Measurements from ENCODE around the gene COA1.

Gene COA1

GRCh38 chr7:43642897-43643630, 86.3 kb downstream of the COA1 start:
- no peak overlapping the region for H3K4me3 ChIP-seq (ENCODE audit: control insufficient read depth, low read depth, low read length)
- TF ChIP-seq, protein P1, sequence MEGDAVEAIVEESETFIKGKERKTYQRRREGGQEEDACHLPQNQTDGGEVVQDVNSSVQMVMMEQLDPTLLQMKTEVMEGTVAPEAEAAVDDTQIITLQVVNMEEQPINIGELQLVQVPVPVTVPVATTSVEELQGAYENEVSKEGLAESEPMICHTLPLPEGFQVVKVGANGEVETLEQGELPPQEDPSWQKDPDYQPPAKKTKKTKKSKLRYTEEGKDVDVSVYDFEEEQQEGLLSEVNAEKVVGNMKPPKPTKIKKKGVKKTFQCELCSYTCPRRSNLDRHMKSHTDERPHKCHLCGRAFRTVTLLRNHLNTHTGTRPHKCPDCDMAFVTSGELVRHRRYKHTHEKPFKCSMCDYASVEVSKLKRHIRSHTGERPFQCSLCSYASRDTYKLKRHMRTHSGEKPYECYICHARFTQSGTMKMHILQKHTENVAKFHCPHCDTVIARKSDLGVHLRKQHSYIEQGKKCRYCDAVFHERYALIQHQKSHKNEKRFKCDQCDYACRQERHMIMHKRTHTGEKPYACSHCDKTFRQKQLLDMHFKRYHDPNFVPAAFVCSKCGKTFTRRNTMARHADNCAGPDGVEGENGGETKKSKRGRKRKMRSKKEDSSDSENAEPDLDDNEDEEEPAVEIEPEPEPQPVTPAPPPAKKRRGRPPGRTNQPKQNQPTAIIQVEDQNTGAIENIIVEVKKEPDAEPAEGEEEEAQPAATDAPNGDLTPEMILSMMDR (conservative IDR thresholded peaks at IDR 0.05; ENCODE audit: control insufficient read depth, insufficient read depth, low read depth, low read length) = no peak

DNA sequence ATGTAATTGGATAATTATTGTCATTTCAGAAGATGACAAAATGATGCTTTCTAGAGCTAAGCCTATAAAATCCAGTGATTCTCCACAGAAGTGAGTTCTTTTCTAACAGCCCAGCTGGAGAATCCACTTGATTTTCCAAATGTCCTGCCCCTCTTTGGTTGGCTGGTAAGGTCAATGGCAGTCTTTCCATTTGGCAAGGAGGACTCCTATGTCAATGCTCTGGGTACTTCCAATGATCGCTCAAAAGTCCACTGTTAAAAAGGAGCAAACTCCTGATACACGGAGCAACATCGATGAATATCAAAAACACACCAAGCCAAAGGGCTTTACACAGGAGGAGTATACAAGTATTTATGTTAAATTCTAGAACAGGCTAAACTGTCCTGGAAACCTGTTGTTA, 88.6 kb downstream of the COA1 start:
- TF ChIP-seq, protein P1 (conservative IDR thresholded peaks at IDR 0.05; ENCODE audit: control insufficient read depth, insufficient read depth, low read depth, low read length) = no peak
- DNase-seq (ENCODE audit: low read depth) = no peak
- no peak overlapping the region for H3K4me3 ChIP-seq (ENCODE audit: control insufficient read depth, low read depth, low read length)

More at GRCh38 chr7:43642897-43643630, 86.3 kb downstream of the COA1 start:
- no peak for DNase-seq (ENCODE audit: low read depth)

- no peak overlapping the region for H3K4me3 ChIP-seq (ENCODE audit: control insufficient read depth, low read depth, low read length)
- peak; percentile 84 for DNase-seq (ENCODE audit: low read depth)
- TF ChIP-seq, protein P1 (conservative IDR thresholded peaks at IDR 0.05; ENCODE audit: control insufficient read depth, insufficient read depth, low read depth, low read length) = no peak
Observed at GRCh38 chr7:43639858-43640491, 89.3 kb downstream of the COA1 start.

- no peak overlapping the region for H3K4me3 ChIP-seq (ENCODE audit: control insufficient read depth, low read depth, low read length)
- peak; percentile 58 for DNase-seq (ENCODE audit: low read depth)
- TF ChIP-seq, protein P1 (conservative IDR thresholded peaks at IDR 0.05; ENCODE audit: control insufficient read depth, insufficient read depth, low read depth, low read length) = no peak
Observed at GRCh38 chr7:43637114-43637806, 92.1 kb downstream of the COA1 start.

- peak; percentile 55 for DNase-seq (ENCODE audit: low read depth)
- TF ChIP-seq, protein P1 (conservative IDR thresholded peaks at IDR 0.05; ENCODE audit: control insufficient read depth, insufficient read depth, low read depth, low read length) = no peak
- no peak overlapping the region for H3K4me3 ChIP-seq (ENCODE audit: control insufficient read depth, low read depth, low read length)
Observed at GRCh38 chr7:43636093-43636492, 93.2 kb downstream of the COA1 start.

DNA sequence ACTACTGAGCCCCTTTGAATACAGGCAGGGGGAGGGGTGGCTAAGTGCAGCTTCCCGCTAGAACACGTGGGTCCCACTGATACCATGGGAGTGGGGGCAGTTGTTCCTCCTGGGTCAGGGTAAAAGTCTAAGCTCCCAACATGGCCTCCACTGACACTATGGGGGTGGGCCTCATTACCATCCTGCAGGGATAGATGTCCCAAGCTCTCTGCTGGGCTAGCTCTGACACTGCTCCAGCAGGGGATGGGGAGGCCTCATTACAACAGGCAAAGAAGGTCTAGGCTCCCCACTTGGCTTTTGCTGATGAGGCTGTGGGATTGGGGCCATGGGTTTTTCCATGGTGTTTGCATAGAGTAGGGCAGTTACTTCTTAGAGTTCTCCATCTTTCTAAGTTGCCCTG, 94.9 kb downstream of the COA1 start:
- no peak for DNase-seq (ENCODE audit: low read depth)
- H3K4me3 ChIP-seq (ENCODE audit: control insufficient read depth, low read depth, low read length) = no peak overlapping the region
- TF ChIP-seq, protein P1 (conservative IDR thresholded peaks at IDR 0.05; ENCODE audit: control insufficient read depth, insufficient read depth, low read depth, low read length) = no peak
